Suprapubic skin (tissue), 4 donors: ENCODE measurements around the gene RDX.

Source experiments
- CTCF ChIP-seq, 2 donors: fragments of 200-600 bp in 1 of 2; fragments of 450-650 bp in 1 of 2; sonication (generic) in 1 of 2; IDR thresholded peaks; one replicate each; pipeline ENCODE4 v1.5.1; 2016 to 2019; ENCODE audit warnings: antibody characterized with exemption in 2 of 2, mild to moderate bottlenecking in 1 of 2, moderate library complexity in 1 of 2
- POLR2A ChIP-seq, 2 donors: fragments of 450-650 bp; IDR thresholded peaks; one replicate each; pipeline ENCODE4 v1.6.1; 2017; ENCODE audit warnings: antibody characterized with exemption in 2 of 2, mild to moderate bottlenecking in 2 of 2, moderate library complexity in 2 of 2
- POLR2AphosphoS5 ChIP-seq, 3 donors: sonication (generic); formaldehyde crosslinking; IDR thresholded peaks; one replicate each; pipeline ENCODE4 v1.6.1; 2017; ENCODE audit warnings: antibody characterized with exemption in 3 of 3

- TF ChIP-seq CTCF (IDR thresholded peaks at IDR 0.05) (no peak), POLR2AphosphoS5 (IDR thresholded peaks at IDR 0.05) (no peak), POLR2A (IDR thresholded peaks at IDR 0.05) (no peak)
Measured at GRCh38 chr11:110279881-110280280, 16.5 kb downstream of the RDX start.
